Right kidney (tissue), 9 donors: ENCODE measurements around the gene NPIPB4.
"Not testable (repeated sequence)": the region's sequence is repeated elsewhere in the genome, so short reads cannot be mapped to it uniquely, and the experiment has no call there.

Source experiments
- DNase-seq: peaks from one replicate; pipeline ENCODE4 v3.0.0-alpha.2; 2016
- long read RNA-seq, 8 donors: transcript quantifications; one replicate each; lab custom pipeline, GENCODE V29; 2026

The NPIPB4 gene
- long read RNA-seq, donor 1: 0 reads
- long read RNA-seq, donor 2: 0 reads
- long read RNA-seq, donor 3, partial matches to known transcripts: 0 of 1 reads
- long read RNA-seq, donor 3, other reads (novel, unspliced or antisense): 0 of 1 reads
- long read RNA-seq, donor 4, partial matches to known transcripts: 8 of 10 reads
- long read RNA-seq, donor 4, other reads (novel, unspliced or antisense): 0 of 10 reads
- long read RNA-seq, donor 5: 0 reads
- long read RNA-seq, donor 6: 0 reads
- long read RNA-seq, donor 7: 0 reads
- long read RNA-seq, donor 8: 0 reads

DNA sequence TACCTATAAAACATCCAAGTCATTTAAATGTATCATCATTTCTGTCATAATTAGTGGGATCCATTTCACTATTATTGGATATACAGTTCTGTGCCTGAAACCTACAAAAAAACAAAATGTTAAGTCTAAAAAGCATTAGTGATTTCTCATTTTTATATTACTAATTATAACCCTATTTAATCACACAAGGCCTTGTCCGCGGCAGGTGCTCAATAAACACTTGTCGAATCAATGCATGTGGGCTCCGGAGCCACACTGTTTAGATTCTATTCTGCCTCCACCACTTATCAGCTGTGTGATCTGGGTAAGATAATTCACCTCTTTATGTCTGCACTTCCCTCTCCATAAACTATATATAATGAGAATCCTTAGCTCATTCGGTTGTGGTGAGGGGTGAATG, at the start of gene NPIPB4:
TSS of gene NPIPB4 (minus strand) at position 101 of the 400 bp plus-strand sequence. CDS start 378 bp downstream, outside the sequence.
- DNase-seq: not testable (repeated sequence)

DNA sequence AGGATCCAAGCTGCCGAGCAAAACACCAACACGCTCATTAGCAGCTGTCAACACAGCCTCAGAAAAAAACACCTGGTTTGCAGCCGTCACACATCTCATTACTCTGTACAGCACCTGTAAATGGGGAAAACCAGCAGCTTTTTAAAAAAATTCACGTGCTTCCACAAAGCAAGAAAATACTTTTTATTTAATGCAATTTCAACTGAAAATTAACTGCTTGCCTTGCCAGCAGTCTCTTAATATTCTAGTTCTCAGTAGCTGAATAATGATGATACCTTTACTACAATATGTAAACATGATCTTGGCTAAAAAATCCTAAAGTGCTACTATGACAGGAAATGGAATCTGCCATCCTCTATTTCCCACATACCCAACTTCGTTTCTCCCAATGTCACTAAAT, 41.4 kb upstream of the NPIPB4 start:
- DNase-seq: not testable (repeated sequence)

DNA sequence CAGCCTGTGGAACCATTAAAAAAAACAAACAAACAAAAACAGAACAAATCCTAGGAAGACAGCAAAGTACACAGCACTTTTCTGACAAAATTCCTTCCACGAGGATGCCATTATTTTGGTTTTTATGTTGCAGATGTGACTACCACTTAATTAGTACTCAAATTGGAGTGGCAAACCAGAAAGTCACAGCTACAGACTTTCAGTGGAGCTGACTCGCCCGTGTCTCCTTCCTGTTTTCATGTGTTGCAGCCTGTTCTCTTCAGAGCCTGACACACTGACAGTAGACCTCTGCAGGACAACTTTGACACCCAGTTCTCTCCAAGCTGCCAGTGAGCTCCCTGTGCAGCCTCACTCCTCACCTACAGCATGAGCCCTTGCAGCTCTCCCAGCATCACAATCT, 24.4 kb upstream of the NPIPB4 start:
- DNase-seq: peak; percentile 0

DNA sequence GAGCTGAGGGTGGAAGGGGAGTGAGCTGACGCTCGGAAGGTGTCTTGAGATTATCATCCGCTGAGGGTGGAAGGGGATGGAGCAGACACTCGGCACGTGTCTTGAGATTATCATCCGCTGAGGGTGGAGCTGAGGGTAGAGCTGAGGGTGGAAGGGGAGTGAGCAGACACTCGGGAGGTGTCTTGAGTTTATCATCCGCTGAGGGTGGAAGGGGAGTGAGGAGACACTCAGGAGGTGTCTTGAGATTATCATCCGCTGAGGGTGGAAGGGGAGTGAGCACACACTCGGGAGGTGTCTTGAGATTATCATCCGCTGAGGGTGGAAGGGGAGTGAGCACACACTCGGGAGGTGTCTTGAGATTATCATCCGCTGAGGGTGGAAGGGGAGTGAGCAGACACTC, 20.4 kb downstream of the NPIPB4 start:
- not testable (repeated sequence) for DNase-seq

DNA sequence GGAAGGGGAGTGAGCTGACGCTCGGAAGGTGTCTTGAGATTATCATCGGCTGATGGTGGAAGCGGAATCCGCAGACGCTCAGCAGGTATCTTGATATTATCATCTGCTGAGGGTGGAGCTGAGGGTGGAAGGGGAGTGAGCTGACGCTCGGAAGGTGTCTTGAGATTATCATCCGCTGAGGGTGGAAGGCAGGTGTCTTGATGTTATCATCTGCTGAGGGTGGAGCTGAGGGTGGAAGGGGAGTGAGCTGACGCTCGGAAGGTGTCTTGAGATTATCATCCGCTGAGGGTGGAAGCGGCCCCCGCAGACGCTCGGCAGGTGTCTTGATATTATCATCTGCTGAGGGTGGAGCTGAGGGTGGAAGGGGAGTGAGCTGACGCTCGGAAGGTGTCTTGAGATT, 21.2 kb downstream of the NPIPB4 start:
- DNase-seq: not testable (repeated sequence)

DNA sequence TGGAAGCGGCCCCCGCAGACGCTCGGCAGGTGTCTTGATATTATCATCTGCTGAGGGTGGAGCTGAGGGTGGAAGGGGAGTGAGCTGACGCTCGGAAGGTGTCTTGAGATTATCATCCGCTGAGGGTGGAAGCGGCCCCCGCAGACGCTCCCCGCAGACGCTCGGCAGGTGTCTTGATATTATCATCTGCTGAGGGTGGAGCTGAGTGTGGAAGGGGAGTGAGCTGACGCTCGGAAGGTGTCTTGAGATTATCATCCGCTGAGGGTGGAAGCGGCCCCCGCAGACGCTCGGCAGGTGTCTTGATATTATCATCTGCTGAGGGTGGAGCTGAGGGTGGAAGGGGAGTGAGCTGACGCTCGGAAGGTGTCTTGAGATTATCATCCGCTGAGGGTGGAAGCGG, 21.8 kb downstream of the NPIPB4 start:
- not testable (repeated sequence) for DNase-seq

DNA sequence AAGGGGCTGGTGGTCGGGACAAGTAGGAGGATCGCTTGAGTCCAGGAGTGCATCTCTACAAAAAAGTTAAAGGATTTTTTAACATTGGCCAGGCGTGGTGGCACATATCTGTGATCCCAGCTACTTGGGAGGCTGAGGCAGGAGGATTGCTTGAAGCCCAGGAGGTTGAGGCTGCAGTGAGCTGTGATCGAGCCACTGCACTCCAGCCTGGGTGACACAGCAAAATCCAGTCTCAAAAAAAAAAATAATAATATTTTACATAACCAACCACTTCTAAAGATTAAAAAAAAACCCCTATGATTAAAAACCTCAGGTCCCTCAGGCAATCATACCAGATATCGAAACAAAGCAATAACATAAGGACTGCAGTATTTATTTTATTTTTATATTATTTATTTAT, 23.3 kb downstream of the NPIPB4 start:
- DNase-seq: not testable (repeated sequence)

DNA sequence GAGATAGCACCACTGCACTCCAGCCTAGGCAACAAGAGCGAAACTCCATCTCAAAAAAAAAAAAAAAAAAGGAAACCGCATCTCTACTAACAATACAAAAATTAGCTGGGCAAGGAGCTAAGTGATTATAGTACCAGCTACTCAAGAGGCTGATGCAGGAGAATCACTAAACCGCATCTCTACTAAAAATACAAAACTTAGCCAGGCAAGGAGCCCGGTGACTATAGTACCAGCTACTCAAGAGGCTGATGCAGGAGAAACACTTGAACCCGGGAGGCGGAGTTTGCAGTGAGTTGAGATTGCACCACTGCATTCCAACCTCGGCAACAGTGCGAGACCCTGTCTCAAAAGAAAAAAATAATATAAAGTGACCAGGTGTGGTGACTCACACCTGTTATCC, 27.6 kb downstream of the NPIPB4 start:
- DNase-seq: not testable (repeated sequence)

DNA sequence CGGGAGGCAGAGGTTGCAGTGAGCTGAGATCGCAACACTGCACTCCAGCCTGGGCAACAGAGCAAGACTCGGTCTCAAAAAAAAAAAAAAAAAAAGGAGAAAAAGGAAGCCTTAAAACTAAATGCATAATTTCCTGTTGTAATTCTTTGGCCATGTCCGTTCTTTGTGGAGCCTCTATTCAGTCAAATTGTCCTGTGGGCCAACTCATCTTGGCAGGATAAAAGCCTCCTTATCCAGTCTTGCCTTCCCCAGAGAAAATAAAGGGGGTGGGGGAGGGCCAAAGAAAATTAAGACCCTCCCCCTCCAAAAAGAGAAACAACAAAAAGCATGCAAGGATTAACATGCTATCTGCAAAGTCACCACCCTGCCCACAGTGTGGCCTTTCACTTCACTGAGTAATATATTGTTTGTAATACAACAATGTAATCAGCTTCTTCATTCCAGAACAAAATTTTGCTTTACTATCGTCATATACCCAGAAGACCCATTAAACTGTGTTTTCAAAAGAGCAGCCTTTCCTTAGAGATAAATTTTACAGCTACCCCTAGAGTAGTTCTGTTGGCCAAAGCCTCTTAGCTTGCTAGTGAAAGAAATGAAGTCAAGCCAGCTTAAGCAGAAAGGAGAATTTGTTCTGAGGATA, 31.4 kb downstream of the NPIPB4 start:
- not testable (repeated sequence) for DNase-seq

DNA sequence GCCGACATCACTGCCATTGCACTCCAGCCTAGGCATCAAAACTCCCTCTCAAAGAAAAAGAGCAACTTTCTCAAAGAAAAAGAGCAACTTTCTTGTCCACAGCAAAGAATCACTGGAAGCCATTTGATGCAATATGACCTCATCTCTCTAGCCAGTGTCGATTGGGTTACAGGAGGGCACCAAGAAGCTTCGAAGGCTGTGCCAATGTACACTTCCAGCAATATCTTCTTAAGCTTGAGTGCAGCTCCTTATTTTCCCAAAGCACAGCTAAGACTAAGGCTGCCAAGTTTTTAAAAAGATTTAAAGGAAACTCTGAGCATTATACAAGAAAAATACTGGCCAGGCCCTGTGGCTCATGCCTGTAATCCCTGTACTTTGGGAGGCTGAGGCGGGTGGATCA, 32.0 kb downstream of the NPIPB4 start:
- not testable (repeated sequence) for DNase-seq

DNA sequence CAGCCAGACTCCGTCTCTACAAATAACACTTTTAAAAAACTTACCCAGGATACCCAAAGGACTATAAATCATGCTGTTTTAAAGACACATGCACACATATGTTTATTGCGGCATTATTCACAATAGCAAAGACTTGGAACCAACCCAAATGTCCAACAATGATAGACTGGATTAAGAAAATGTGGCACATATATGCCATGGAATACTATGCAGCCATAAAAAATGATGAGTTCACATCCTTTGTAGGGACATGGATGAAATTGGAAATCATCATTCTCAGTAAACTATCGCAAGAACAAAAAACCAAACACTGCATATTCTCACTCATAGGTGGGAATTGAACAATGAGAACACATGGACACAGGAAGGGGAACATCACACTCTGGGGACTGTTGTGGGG, 34.3 kb downstream of the NPIPB4 start:
- DNase-seq: not testable (repeated sequence)

DNA sequence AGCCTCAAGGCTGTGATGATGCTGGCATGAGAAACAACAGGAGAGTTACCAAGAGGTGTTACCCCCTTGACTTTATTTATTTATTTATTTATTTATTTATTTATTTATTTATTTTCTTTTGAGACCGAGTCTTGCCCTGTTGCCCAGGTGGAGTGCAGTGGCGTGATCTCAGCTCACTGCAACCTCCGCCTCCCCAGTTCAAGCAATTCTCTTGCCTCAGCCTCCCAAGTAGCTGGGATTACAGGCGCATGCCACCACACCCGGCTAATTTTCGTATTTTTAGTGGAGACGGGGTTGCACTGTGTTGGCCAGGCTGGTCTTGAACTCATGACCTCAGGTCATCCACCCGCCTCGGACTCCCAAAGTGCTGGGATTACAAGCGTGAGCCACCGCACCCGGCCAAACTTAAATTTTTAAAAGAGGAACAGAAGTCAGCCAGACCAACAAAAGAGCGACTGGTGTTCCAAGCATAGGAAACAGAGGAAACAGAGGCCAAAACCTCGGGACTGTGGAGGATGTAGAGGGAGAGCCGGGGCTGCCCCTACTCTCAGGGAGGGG, 36.6 kb downstream of the NPIPB4 start:
- DNase-seq: not testable (repeated sequence)

DNA sequence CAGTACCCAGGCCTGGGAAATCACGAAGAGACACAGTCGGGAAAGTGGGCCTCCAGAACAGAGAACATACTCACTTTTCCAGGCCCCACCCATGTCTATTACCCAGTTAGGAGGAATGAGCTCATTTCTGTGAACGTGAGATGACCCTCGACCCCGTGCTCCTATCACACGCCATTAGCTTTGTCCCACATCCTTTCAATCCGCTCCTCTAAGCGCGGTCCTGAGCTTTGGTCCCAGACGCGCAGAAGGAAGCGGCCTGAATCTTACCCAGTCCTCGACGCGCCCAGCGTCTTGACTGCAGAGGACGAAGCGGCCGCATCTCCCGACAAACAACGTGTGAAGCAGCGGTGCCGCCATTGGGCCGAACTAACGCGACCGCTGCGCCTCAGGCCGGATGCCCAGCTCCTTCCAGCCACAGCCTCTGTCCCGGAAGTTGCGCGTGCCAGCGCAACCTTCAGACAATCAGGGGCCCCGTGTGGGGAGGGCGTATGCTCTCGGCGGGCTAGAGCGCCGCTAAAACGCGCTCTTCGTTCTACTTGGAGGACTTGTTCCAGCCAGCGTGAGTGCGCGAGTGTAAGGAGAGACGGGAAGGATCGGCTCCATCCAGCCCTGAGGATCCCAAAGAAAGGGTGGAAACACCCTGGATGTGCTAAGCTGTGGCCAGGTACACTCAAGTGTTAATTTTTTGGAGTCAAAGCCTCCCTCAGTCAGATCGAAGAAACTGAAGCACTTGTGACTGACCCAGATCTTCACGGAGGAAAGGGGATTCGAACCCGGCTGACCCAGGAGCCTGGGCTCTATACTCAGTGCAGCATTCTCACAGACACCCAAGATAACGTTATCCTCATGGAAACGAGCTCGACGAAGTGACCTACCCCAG, 37.3 kb downstream of the NPIPB4 start:
- peak; percentile 81 for DNase-seq

DNA sequence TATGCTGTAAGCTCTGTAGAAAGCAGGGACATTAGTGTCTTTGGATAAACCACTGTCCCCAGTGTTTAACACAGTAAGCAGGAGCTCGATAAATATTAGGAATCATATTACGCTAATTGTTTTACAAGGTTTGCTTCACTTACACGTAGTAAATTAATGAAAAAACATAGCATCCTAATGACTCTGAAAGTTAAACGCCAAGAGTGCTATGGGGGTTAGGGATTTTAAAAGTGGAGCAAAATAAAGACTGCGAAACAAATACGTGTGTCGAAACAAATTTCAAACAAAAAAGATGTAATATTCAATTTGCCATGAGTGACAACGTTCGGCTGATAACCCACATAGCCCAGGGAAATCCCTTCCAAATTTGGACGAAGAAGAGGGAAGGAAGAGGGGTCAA, 37.9 kb downstream of the NPIPB4 start:
- DNase-seq: not testable (repeated sequence)

DNA sequence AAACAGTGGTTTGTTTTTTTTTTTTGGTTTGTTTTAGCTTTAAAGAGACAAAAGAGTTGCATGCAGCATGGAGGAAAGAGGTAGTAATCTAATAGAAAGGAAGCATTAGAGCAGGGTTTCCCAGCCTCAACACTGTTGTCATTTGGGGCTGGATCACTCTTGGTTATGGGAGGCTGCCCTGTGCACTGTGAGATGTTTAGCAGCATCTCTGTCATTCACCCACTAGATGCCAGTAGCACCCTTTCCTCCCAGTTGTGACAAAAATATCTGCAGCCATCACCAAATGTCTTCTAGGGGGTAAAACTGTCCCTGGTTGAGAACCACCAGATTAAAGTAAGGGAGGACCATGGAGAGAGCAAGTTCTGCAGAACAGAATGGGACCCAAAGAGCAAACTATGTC, 40.5 kb downstream of the NPIPB4 start:
- DNase-seq: not testable (repeated sequence)

DNA sequence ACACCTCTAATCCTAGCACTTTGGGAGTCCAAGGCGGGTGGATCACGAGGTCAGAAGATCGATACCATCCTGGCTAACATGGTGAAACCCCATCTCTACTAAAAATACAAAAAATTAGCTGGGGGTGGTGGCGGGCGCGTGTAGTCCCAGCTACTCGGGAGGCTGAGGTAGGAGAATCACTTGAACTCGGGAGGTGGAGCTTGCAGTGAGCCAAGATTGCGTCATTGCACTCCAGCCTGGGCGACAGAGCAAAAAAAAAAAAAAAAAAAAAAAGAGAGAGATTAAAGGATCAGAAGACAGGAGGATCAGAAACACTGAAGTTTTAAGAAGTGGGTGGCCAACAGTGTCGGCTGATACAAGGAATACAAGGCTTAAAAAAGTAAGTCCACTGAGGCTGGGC, 41.9 kb downstream of the NPIPB4 start:
- not testable (repeated sequence) for DNase-seq

DNA sequence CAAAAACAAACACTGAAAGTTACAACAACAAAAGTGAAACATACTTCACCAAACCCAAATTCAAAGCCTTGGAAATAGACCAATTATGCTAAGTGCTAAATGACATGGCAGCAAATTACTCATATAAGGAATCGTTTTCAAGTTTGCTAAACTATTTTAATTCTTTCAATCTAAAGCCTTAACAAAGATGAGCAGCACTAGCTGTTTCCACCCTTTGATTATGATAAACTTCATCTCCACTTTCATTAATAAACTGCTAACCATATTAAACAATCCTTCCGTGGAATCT, 55.2 kb downstream of the NPIPB4 start:
- not testable (repeated sequence) for DNase-seq

DNA sequence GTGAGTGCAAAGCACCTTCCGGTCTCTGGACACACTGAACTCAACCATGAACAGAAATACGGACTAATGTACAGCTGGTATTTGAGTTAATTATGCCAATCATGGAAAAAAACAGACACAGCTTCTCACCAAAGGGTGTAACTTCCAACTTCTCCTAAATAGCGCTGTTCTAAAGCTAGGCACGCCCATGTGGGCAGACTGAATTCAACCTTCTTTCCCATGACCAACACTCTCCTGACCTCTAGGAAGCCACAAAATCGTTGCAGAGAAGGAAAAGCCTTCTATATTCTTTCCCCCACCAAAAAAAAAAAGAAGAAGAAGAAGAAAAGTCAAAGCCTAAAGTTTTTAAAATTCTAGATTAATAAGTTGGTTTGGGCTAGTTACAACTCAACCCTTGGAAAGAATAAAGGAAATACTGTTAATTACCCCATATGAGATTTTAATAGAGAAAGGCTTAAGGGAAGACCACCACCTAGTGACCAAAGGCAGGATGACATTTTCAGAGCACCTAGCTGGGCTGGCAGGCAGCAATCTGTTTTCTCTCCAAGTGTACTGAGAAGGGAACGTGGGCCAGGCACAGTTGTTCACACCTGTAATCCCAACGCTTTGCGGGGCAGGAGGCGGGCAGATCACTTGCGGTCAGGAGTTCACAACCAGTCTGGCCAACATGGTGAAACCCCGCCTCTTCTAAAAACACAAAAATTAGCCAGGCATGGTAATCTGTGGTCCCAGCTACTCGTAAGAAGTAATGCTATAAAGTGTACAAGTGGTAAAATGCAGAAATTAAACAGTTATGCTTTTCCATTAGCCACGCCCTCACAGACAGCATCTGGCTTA, 55.8 kb downstream of the NPIPB4 start:
- not testable (repeated sequence) for DNase-seq

DNA sequence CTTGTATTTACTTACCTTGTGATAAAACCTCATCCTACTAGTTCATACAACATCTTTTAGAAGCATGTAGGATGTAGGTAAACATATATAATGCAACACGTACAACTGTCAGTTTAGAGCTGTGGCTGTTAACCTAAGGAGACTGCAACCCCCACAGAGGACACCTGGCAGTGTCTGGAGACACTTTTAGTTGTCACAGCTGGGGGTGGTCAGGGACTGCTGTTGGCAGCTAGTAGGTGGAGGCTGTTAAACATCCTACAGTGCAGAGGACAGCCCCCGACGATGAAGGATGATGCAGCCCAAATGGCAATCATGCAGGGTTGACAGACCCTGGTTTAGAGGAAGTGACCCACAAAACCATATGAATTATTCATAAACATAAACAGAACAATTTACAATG, 59.0 kb downstream of the NPIPB4 start:
- DNase-seq: not testable (repeated sequence)

DNA sequence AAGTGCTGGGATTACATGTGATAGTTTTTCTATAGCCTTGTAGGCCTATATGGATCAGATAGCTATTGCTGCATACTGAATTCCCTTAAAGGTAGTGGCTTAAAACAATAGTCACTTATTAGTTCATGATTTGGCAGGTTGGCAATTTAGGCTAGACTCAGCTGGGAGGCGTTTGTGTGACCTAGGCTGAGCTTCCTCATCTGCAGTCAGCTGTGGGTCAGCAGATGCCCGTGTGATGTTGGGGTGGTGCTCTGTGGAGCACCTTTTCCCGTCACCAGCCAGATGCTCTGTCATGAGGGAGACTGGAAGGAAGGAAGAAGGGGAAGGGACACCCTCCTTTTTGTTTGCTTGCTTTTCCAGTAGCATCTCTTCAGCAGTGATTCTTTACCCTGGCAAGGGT, 64.2 kb downstream of the NPIPB4 start:
- not testable (repeated sequence) for DNase-seq

DNA sequence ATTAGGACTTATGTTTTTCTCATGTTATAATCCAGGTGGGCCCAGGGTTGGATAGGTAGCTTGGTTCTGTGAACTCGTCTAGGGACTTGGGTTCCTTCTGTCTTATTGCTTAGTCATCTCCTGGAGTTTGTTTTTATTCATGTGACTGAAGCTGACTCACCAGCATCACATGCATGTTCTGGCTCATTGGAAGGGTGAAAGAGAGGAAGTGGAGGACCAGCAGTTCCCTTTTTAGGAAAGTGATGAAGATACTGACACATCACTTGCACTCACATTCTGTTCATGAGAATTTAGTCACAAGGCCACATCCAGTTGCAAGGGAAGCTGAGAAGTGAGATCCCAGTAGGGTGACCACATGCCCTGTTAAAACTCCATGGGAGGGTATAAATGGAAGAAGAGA, 67.0 kb downstream of the NPIPB4 start:
- not testable (repeated sequence) for DNase-seq
